Endothelial cell (in vitro differentiated cells): Measurements from ENCODE around the gene GPR153. TPM values are rescaled to one million over a fixed set of nuclear protein-coding genes. Genes with fewer than 3 reads are reported as not detected.

ENCODE experiments used
- DNase-seq: peaks from one replicate; pipeline ENCODE4 v3.0.0; 2021; ENCODE audit warnings: low spot score
- H3K27ac Mint-ChIP-seq: one replicate; pipeline ENCODE4 v1.8.0; 2021; ENCODE audit warnings: mixed read lengths, inconsistent platforms; ENCODE audit not compliant: unreplicated experiment
- H3K27me3 Mint-ChIP-seq: one replicate; pipeline ENCODE4 v1.8.0; 2021; ENCODE audit warnings: mild to moderate bottlenecking, moderate library complexity, mixed read lengths, inconsistent platforms; ENCODE audit not compliant: unreplicated experiment
- H3K36me3 Mint-ChIP-seq: one replicate; pipeline ENCODE4 v1.8.0; 2021; ENCODE audit warnings: mild to moderate bottlenecking, low read depth, mixed read lengths, inconsistent platforms; ENCODE audit not compliant: unreplicated experiment
- H3K4me1 Mint-ChIP-seq: one replicate; pipeline ENCODE4 v1.8.0; 2021; ENCODE audit warnings: mild to moderate bottlenecking, mixed read lengths, inconsistent platforms; ENCODE audit not compliant: unreplicated experiment
- H3K4me3 Mint-ChIP-seq: one replicate; pipeline ENCODE4 v1.8.0; 2021; ENCODE audit warnings: mild to moderate bottlenecking, mixed read lengths, inconsistent platforms; ENCODE audit not compliant: unreplicated experiment
- H3K9me3 Mint-ChIP-seq: one replicate; pipeline ENCODE4 v1.8.0; 2021; ENCODE audit warnings: mixed read lengths, inconsistent platforms; ENCODE audit not compliant: unreplicated experiment
- CTCF ChIP-seq: fragments of 200-600 bp; sonication (generic); IDR thresholded peaks from one replicate; pipeline ENCODE4 v1.5.0; 2021; ENCODE audit warnings: antibody characterized with exemption; ENCODE audit not compliant: unreplicated experiment
- total RNA-seq: library from RNA; stranded (reverse); fragmentation: NEBNext Ultra II Directional; extraction: Animal tissue kit (Norgen Biotek cat#: 25700); gene quantifications from one replicate; pipeline ENCODE4 v1.2.1, GENCODE V29; 2021; ENCODE audit not compliant: unreplicated experiment

Gene GPR153
- total RNA-seq, 1 donor from 2014 or later: 3.0 TPM

DNA sequence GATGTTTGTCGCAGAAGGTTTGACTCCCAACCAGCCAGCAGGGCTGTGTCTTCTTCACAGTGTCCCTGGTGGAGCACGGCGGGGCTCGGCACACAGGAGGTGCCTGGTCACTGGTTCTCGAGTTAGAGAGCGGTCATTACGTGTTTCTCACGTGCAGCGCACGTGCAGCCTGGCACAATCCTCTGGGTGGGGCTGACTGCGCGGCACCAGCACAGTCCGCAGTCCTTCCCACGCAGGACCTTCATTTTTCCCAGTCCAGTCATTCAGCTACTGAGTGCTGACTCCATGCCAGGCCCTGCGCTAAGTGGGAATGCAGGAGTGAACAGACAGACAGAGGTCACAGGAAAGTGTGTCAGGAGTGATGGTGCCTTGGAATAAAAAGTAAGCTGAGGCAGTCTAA lies 46.2 kb upstream of the GPR153 start:
- no peaks in the 10 kb centered on the region for H3K9me3 Mint-ChIP-seq
- no peaks in the 10 kb centered on the region for H3K4me1 Mint-ChIP-seq
- peaks cover 10% of the 10 kb centered on the region for H3K27me3 Mint-ChIP-seq
- no peak overlapping the region for H3K27ac Mint-ChIP-seq
- no peak for DNase-seq
- peak overlapping the region; percentile 81 for H3K4me3 Mint-ChIP-seq
- peaks cover 30% of the 10 kb centered on the region for H3K36me3 Mint-ChIP-seq
- TF ChIP-seq CTCF: no peak

DNA sequence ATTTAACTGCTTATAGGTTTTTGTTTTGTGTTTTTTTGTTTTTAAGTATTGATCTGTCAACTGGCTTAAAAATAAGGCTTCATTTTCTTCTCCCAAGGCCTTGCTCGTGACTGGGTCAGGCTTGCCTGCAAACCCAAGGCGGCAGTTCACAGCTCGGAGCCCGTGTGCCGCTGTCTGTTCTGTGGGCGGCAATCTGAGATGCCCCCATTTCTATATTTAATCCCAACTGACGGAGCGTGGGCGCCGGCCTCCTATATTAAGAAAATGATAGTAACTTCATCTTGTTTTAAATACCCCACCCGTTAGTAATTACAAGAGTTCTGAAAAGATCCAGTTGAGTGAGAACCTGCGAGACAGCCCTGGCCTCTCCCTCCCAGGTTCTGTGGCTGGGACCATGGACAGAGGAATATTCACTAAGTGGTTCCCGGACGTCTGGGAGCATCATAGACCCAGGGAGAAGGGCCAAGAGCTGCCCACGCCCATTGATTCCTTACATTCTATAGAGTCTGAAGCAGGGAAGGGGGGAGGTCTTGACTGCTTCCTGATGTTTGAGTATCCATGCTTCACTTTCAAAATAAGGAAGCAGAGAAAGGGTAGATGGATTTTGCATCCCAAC lies 42.6 kb upstream of the GPR153 start:
- H3K27me3 Mint-ChIP-seq: peaks cover 15% of the 10 kb centered on the region
- H3K9me3 Mint-ChIP-seq: no peaks in the 10 kb centered on the region
- H3K27ac Mint-ChIP-seq: no peak overlapping the region
- H3K4me1 Mint-ChIP-seq: no peaks in the 10 kb centered on the region
- no peak for TF ChIP-seq CTCF
- peaks cover 21% of the 10 kb centered on the region for H3K36me3 Mint-ChIP-seq
- H3K4me3 Mint-ChIP-seq: no peak overlapping the region
- DNase-seq: no peak

DNA sequence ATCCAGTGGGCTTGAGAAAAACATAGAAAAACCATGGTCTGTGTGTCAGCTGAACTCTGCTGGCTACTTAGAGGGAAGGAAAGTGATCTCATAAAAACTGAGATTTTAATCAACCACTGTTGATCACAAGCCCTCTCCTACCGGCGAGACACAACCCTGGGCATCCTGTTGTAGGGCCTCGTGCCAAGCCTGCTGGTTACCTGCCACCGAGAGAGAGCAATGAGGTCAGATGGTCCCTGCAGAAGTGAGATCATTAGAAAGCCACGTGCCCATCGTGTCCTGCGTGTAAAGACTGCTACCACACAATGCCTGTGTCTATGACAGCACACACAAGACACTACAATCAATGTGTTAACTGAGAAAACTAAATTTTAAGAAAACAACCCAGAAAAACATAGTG lies 41.7 kb upstream of the GPR153 start:
- no peak for DNase-seq
- no peaks in the 10 kb centered on the region for H3K9me3 Mint-ChIP-seq
- H3K4me1 Mint-ChIP-seq: no peaks in the 10 kb centered on the region
- peaks cover 11% of the 10 kb centered on the region for H3K27me3 Mint-ChIP-seq
- no peak overlapping the region for H3K4me3 Mint-ChIP-seq
- H3K27ac Mint-ChIP-seq: no peak overlapping the region
- H3K36me3 Mint-ChIP-seq: peaks cover 12% of the 10 kb centered on the region
- no peak for TF ChIP-seq CTCF

GRCh38 chr1:6301526-6301925 lies 40.6 kb upstream of the GPR153 start:
- H3K27me3 Mint-ChIP-seq: peaks cover 8% of the 10 kb centered on the region
- DNase-seq: no peak
- H3K27ac Mint-ChIP-seq: no peak overlapping the region
- H3K4me1 Mint-ChIP-seq: no peaks in the 10 kb centered on the region
- TF ChIP-seq CTCF: no peak
- H3K36me3 Mint-ChIP-seq: peaks cover 3% of the 10 kb centered on the region
- H3K9me3 Mint-ChIP-seq: no peaks in the 10 kb centered on the region
- H3K4me3 Mint-ChIP-seq: no peak overlapping the region

DNA sequence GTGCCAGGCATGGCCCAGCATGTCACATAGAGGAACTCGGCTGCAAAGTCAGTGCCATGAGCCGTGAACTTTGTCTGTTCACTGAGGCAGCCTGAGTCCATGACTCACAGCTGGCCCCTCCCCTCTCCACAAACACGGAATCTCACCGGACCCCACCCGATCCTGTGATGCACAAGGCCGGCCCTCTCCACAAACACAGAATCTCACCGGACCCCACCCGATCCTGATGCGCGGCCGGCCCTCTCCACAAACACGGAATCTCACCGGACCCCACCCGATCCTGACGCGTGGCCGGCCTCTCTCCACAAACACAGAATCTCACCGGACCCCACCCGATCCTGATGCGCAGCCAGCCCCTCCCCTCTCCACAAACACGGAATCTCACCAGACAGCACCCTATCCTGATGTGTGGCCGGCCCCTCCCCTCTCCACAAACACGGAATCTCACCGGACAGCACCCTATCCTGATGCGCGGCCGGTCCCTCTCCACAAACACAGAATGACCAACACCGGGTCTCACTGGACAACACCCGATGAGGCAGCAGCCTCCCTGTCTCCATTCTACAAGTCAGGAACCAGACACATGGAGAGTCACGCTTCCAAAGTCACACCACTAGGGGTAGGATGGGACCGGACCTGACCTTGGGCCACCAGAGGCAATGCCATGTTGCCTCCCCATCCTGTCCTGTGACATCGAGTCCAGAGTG lies 39.6 kb upstream of the GPR153 start:
- Mint-ChIP-seq H3K27me3 (peaks cover 8% of the 10 kb centered on the region), H3K4me1 (no peaks in the 10 kb centered on the region), H3K36me3 (no peaks in the 10 kb centered on the region), H3K27ac (no peak overlapping the region), H3K4me3 (peak overlapping the region; percentile 7), H3K9me3 (no peaks in the 10 kb centered on the region)
- TF ChIP-seq CTCF: no peak
- DNase-seq: no peak
